Measurements from ENCODE around the gene SGCA. TPM values are rescaled to one million over a fixed set of nuclear protein-coding genes. Genes with fewer than 3 reads are reported as not detected.

Gene SGCA
- total and polyA plus RNA-seq, 7 donors, result 2.5 to 80.1 (median 27.3) TPM

- DNase-seq, result peak; percentile 64
- H3K27me3 ChIP-seq, result no peaks in the 10 kb centered on the region
- WGBS, 2 donors, result 84 to 88% methylated on average over 8 of the region's 8 CpGs
- no peaks in the 10 kb centered on the region for H3K36me3 ChIP-seq
- H3K27ac ChIP-seq, result peak overlapping the region; percentile 89 to 99 (median 96)
- intact Hi-C loops (cut with DNase I), result no loop called here
- H3K9me3 ChIP-seq, result no peaks in the 10 kb centered on the region
- TF ChIP-seq, protein P1, sequence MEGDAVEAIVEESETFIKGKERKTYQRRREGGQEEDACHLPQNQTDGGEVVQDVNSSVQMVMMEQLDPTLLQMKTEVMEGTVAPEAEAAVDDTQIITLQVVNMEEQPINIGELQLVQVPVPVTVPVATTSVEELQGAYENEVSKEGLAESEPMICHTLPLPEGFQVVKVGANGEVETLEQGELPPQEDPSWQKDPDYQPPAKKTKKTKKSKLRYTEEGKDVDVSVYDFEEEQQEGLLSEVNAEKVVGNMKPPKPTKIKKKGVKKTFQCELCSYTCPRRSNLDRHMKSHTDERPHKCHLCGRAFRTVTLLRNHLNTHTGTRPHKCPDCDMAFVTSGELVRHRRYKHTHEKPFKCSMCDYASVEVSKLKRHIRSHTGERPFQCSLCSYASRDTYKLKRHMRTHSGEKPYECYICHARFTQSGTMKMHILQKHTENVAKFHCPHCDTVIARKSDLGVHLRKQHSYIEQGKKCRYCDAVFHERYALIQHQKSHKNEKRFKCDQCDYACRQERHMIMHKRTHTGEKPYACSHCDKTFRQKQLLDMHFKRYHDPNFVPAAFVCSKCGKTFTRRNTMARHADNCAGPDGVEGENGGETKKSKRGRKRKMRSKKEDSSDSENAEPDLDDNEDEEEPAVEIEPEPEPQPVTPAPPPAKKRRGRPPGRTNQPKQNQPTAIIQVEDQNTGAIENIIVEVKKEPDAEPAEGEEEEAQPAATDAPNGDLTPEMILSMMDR (IDR thresholded peaks at IDR 0.05), result no peak
- TF ChIP-seq EP300 (IDR thresholded peaks at IDR 0.05) (no peak), POLR2AphosphoS5 (IDR thresholded peaks at IDR 0.05) (no peak), POLR2A (IDR thresholded peaks at IDR 0.05) (no peak)
- H3K4me1 ChIP-seq, result peaks cover 0 to 98% (median 96%) of the 10 kb centered on the region in 4 donors
- no peak overlapping the region for H3K4me3 ChIP-seq
These were observed 42.2 kb downstream of the SGCA start for GRCh38 chr17:50207792-50208567.

GRCh38 chr17:50208611-50209061, 42.8 kb downstream of the SGCA start:
- Histone ChIP-seq H3K27me3 (no peaks in the 10 kb centered on the region), H3K36me3 (no peaks in the 10 kb centered on the region), H3K4me1 (peaks cover 0 to 98% (median 91%) of the 10 kb centered on the region in 4 donors), H3K27ac (peak overlapping the region; percentile 89 to 99 (median 96)), H3K4me3 (no peak overlapping the region), H3K9me3 (no peaks in the 10 kb centered on the region)
- TF ChIP-seq POLR2A (IDR thresholded peaks at IDR 0.05) (no peak), POLR2AphosphoS5 (IDR thresholded peaks at IDR 0.05) (no peak), EP300 (IDR thresholded peaks at IDR 0.05) (no peak)
- TF ChIP-seq, protein P1 (IDR thresholded peaks at IDR 0.05), result no peak
- intact Hi-C loops (cut with DNase I), result no loop called here
- 73 to 87% methylated on average over 3 of the region's 3 CpGs for WGBS, 2 donors
- peak; percentile 63 for DNase-seq

- H3K27ac ChIP-seq, result peak overlapping the region; percentile 89 to 99 (median 96)
- TF ChIP-seq POLR2AphosphoS5 (IDR thresholded peaks at IDR 0.05), result no peak
- TF ChIP-seq, protein P1 (IDR thresholded peaks at IDR 0.05), result no peak
- no peak for TF ChIP-seq EP300 (IDR thresholded peaks at IDR 0.05)
- TF ChIP-seq POLR2A (IDR thresholded peaks at IDR 0.05), result no peak
- intact Hi-C loops (cut with DNase I), result no loop called here
- no peaks in the 10 kb centered on the region for H3K9me3 ChIP-seq
- WGBS, 2 donors, result 79 to 83% methylated on average over 6 of the region's 6 CpGs
- no peak overlapping the region for H3K4me3 ChIP-seq
- peaks cover 0 to 96% (median 86%) of the 10 kb centered on the region in 4 donors for H3K4me1 ChIP-seq
- H3K36me3 ChIP-seq, result no peaks in the 10 kb centered on the region
- H3K27me3 ChIP-seq, result no peaks in the 10 kb centered on the region
- DNase-seq, result no peak
These were observed 43.3 kb downstream of the SGCA start for GRCh38 chr17:50209133-50209471.

DNA sequence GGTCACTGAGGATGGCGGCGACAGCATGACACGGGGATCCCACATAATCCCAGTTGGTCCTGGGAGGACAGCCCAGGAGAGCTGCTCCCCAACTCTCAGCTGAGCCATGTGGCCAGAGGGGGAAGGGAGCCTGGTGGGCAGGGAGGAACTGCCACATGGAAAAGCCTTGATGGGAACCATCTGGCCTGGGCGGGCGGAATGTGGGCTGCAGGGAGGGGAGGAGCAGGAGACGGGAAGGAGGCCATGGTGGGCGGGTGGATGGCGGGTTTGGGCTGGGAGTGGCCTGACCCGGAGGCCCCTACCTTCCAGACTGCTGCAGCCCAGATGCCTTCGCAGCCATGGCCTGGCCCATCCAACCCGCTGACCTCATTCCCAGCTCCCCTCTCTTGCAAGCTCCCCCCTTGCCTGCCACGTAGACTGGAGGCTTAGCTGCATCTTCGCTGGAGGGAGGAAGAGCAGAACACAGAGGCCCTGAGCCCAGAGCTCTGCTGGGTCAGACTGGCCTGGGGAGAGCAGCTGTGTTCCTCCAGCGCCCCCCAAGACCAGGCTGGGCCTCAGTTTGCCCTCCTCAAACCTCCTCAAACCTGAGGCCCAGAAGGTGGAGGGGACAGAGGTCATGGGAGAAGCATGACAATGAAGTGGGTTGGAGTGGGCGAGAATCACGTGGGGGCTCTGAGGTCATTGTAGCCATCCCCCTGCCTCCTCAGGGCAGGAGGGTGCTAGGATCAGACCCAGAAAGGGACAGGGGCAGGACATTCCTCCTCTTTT, 43.9 kb downstream of the SGCA start:
- H3K4me3 ChIP-seq, result peak overlapping the region in 1 of 4 donors; percentile 27
- peak; percentile 99 for DNase-seq
- no peaks in the 10 kb centered on the region for H3K36me3 ChIP-seq
- H3K4me1 ChIP-seq, result peaks cover 0 to 91% (median 82%) of the 10 kb centered on the region in 4 donors
- H3K9me3 ChIP-seq, result no peaks in the 10 kb centered on the region
- no peaks in the 10 kb centered on the region for H3K27me3 ChIP-seq
- peak overlapping the region; percentile 89 to 99 (median 96) for H3K27ac ChIP-seq
- TF ChIP-seq POLR2A (IDR thresholded peaks at IDR 0.05) (peak; percentile 47 to 65), EP300 (IDR thresholded peaks at IDR 0.05) (peak in 2 of 4 donors; percentile 77 to 93), POLR2AphosphoS5 (IDR thresholded peaks at IDR 0.05) (peak; percentile 90 to 96 (median 95))
- TF ChIP-seq, protein P1 (IDR thresholded peaks at IDR 0.05), result no peak
- intact Hi-C loops (cut with DNase I), result no loop called here
- 58 to 59% methylated on average over 16 of the region's 16 CpGs for WGBS, 2 donors
